Stimulated activated memory B cell treated with anti-CD40 and anti-IgM and Interleukin-4, amounts not matched to agents 10 μg/mL and 1 μg/mL and 100 μg/mL, for 72 hours (primary cell): ENCODE results near the gene APBA2.

ENCODE experiments used
- ATAC-seq: fragments of 150-1000 bp; cut with Tn5 transposase; 2 replicates; pipeline ENCODE4 v1.10.0; 2021
- H3K27ac Mint-ChIP-seq: one replicate; pipeline ENCODE4 v1.8.0; 2022; ENCODE audit warnings: mild to moderate bottlenecking, mixed read lengths
- H3K27me3 Mint-ChIP-seq: one replicate; pipeline ENCODE4 v1.8.0; 2022; ENCODE audit warnings: mixed read lengths
- H3K36me3 Mint-ChIP-seq: one replicate; pipeline ENCODE4 v1.8.0; 2022; ENCODE audit warnings: mixed read lengths
- H3K4me1 Mint-ChIP-seq: one replicate; pipeline ENCODE4 v1.8.0; 2022; ENCODE audit warnings: mixed read lengths
- H3K4me3 Mint-ChIP-seq: one replicate; pipeline ENCODE4 v1.8.0; 2022; ENCODE audit warnings: mild to moderate bottlenecking, moderate library complexity, mixed read lengths
- H3K9me3 Mint-ChIP-seq: one replicate; pipeline ENCODE4 v1.8.0; 2022; ENCODE audit warnings: mixed read lengths

The APBA2 gene

DNA sequence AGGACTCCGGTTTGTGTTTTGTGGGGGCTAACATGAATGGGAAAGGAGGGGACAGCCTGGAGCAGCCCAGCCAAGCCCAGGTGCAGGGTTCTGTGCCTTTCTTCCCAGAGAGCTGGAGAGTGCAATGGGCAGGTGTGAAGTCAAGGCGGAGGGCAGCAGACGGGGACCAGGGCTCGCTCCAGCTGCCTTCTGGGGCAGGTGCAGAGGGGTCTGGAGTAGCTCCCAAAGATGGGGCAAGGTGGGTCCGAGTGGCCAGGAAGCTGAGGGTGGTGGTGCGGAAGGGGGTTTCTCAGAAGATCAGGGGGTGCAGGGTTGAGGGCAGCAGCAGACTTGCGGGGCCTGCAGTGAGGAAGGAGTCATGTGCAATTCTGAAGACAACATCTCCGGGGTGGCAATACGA is 225.0 kb downstream of the APBA2 start:
- ATAC-seq = no peak
- Mint-ChIP-seq H3K27ac (no peak overlapping the region), H3K4me3 (no peak overlapping the region)

DNA sequence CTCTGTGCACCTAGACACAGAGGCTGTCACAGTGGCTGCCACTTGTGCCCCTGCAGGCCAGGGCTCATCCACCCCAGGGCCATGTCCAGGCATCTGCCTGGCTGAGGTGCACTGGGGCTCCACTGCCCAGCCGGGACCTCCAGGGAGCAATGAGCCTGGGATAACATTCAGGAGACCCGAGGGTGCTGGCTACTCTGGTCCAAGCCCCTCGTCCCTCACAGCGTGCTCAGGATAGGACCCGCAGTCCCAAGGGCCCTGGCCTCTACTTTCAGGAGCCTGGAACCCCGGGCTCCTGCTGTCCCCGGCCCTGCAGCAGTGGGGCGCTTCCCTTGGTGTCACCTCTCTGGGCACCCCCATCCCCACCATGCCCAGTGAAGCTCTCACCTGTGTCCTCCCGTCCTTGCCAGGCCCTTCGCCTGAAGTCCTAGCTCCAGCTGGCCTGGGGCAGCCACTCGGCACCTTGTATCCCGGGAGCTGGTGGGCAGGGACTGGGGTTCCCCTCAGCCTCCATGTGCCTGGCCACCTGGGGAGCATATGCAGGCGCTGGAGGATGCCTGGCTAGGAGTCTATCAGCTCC is 226.0 kb downstream of the APBA2 start:
- H3K27me3 Mint-ChIP-seq = peaks cover 46% of the 10 kb centered on the region
- no peak overlapping the region for H3K4me3 Mint-ChIP-seq
- no peak overlapping the region for H3K27ac Mint-ChIP-seq
- ATAC-seq = no peak
- H3K36me3 Mint-ChIP-seq = no peaks in the 10 kb centered on the region
- H3K4me1 Mint-ChIP-seq = peaks cover 8% of the 10 kb centered on the region
- peaks cover 4% of the 10 kb centered on the region for H3K9me3 Mint-ChIP-seq

More for the DNA sequence above, 225.0 kb downstream of the APBA2 start:
- H3K27me3 Mint-ChIP-seq = peaks cover 50% of the 10 kb centered on the region
- peaks cover 4% of the 10 kb centered on the region for H3K9me3 Mint-ChIP-seq
- no peaks in the 10 kb centered on the region for H3K36me3 Mint-ChIP-seq
- H3K4me1 Mint-ChIP-seq = peaks cover 8% of the 10 kb centered on the region

DNA sequence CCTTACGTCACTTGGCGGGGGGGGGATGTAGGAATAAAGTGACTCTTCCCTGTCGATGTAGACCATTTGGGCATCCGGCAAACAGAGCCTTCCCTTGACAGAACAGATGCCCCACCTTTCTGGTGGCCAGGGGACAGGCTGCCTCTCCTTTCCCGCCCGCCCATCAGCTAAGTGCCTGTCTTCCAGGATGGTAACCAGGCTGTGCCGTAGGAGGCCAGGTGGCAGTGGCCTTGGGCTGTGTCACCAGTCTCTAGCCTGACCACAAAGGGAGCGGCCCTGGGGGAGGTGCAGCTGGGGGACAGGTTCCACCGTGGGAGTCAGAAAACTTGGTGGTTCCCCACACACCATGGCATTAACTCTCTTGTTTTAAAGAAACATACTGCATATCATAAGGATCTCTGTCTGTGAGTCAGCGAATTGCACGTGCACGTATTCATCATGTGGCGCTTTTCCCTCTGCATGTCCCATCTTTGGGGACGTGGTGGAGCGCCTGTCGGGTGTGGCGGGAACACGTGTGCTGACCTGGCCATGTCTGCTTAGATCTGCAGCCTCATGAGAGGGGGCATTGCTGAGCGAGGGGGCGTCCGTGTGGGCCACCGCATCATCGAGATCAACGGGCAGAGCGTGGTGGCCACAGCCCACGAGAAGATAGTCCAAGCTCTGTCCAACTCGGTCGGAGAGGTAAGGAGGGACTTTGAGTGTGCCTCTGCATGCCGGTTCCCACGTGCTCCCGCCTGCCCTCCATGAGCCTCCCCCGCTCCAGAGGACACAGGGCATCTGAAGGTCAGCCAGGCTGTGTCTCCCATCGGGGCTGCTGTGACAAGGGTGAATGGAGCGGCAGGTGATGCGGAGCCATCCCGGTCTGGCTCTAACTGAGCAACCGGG is 227.8 kb downstream of the APBA2 start:
- Mint-ChIP-seq H3K4me3 (no peak overlapping the region), H3K9me3 (peaks cover 4% of the 10 kb centered on the region), H3K4me1 (peaks cover 8% of the 10 kb centered on the region), H3K27me3 (peaks cover 46% of the 10 kb centered on the region), H3K36me3 (no peaks in the 10 kb centered on the region), H3K27ac (no peak overlapping the region)
- no peak for ATAC-seq

DNA sequence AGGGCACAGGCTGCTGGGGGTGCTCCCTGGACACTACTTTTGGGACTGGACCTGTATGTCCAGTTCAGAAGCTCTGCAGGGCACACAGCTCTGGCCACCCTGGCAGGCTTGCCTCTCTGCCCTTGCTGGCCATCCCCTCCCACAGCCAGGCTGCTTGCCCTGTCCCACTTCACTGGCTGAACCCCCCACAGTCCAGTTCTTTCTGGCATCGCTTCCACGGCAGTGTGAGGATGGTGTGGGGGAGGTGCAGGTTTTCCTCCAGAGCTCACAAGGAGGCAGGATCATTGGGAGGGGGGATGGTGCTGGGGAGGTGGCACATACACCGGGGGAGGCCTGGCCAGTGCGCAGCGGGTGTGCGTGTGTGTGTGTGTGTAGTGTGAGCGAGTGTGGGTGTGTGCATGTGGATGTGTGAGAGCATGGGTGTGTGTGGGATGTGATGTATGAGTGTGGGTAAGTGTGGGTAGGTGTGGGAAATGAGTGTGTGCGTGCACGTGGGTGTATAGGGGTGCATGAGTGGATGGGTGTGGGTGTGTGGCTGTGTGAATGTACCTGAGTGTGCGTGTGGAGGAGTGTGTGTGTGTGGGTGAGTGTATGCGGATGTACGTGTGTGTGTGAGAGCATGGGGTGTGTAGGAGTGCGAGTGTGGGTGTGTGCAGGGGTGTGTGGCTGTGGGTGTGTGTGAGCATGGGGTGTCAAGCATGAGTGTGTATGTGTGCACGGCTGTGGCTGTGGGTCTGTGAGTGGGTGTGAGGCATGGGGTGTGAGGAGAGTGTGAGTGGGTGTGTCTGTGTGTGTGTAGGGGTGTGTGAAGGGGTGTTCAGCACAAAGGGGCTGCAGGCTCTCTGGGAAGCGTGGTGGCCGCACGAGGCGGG is 228.7 kb downstream of the APBA2 start:
- no peaks in the 10 kb centered on the region for H3K36me3 Mint-ChIP-seq
- peaks cover 46% of the 10 kb centered on the region for H3K27me3 Mint-ChIP-seq
- peak overlapping the region; percentile 5 for H3K4me3 Mint-ChIP-seq
- peaks cover 8% of the 10 kb centered on the region for H3K4me1 Mint-ChIP-seq
- H3K9me3 Mint-ChIP-seq = peaks cover 4% of the 10 kb centered on the region
- H3K27ac Mint-ChIP-seq = no peak overlapping the region
- no peak for ATAC-seq

DNA sequence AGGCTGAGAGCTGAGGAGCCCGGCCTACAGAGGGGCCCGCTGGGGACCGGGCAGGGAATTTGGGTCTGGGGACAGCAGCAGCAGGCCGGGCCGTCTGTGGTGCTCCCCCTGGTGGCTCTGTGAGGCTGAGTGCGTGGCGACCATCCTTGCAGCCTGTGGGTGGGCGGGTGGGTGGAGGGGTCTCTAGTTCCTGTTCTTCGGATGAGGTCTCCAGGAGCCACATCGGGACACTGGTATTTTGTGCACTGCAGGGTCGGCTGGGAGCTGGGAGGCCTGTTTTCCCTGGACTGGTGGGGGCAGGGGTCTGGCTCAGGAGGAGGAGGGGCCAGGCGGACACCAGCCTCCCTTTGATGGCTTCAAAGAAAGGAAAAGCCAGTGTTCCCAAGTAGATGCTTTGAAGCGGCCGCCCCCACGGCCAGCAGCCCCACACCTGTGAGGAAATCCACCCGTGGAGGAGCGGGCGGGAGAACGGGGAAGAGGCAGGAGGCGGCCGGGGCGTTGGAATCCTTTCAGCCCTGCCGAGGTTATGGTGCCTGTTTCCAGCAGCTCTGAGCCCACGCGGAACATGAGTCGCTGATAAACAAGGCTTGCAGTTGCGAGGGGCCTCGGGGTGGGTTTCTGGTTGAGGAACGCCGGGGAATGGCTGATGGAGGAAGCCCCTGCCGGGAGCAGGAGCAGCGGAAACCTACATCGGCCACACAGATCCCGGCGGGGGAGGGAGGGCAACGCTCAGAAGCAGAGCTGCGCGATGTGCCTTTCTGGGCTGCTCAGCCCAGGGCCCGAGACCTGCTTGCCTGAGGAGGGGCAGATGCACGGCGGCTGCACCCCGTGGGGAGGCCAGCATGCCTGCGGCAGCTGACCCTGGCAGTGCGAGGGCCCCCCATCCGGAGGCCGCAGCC is 229.6 kb downstream of the APBA2 start:
- no peak for ATAC-seq
- peaks cover 8% of the 10 kb centered on the region for H3K4me1 Mint-ChIP-seq
- peaks cover 4% of the 10 kb centered on the region for H3K9me3 Mint-ChIP-seq
- no peak overlapping the region for H3K27ac Mint-ChIP-seq
- H3K27me3 Mint-ChIP-seq = peaks cover 44% of the 10 kb centered on the region
- no peak overlapping the region for H3K4me3 Mint-ChIP-seq
- H3K36me3 Mint-ChIP-seq = no peaks in the 10 kb centered on the region

DNA sequence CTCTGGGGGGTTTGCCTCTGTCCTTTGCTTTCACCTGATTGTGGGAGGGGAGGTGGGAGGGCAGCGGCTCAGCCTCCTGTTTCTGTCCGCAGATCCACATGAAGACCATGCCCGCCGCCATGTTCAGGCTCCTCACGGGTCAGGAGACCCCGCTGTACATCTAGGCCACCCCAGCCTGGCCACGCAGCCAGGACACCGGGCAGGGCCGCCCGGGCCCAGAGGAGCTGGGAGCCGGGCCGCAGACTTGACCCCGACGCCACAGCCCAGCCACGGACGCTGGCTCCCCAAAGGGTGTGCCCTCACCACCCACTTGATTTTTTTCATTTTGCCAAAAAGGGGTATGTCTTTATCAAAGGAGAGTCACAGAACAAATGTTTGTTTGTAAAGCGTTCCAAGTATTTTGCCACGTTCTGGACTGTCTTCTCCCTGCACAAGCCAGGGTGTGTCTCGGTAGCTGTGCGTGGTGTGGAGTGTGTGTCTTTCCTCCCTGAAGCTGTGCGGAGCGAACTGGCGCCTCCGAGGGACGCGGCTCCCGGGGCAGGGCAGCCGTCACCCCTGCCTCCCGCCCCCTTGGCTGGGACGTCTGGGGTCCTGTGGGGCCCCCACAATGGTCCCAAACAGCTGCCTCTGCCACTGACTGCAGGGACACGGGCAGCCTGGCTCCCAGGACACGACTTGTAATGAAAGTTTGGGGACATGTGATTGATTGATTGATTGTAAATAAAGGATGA is 231.4 kb downstream of the APBA2 start:
- Mint-ChIP-seq H3K27me3 (peaks cover 31% of the 10 kb centered on the region), H3K4me1 (peaks cover 8% of the 10 kb centered on the region), H3K27ac (no peak overlapping the region)

DNA sequence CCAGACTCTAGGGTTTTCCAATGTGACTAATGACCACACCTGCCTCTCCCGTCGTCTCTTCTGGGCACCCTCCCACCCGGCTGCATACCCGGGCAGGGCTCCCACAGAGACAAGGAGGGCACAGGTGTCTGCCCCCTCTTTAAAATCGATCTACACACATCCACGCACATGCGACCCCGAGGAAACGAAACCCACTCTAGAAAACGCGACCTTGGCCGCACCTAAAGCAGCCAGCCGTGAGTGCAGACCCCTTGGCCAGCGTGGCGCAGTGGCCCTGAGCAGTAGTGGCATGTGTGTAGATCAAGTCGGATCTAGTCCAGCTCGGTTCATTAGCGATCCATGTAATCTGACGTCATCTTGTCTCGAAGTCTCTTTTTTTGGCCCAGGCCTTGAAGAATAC is 232.0 kb downstream of the APBA2 start:
- Mint-ChIP-seq H3K27ac (no peak overlapping the region), H3K27me3 (peaks cover 25% of the 10 kb centered on the region), H3K4me1 (peaks cover 8% of the 10 kb centered on the region), H3K36me3 (no peaks in the 10 kb centered on the region), H3K4me3 (no peak overlapping the region), H3K9me3 (peaks cover 4% of the 10 kb centered on the region)
- ATAC-seq = no peak

More for the DNA sequence above, 231.4 kb downstream of the APBA2 start:
- ATAC-seq = no peak
- Mint-ChIP-seq H3K36me3 (no peaks in the 10 kb centered on the region), H3K9me3 (peaks cover 4% of the 10 kb centered on the region), H3K4me3 (no peak overlapping the region)

DNA sequence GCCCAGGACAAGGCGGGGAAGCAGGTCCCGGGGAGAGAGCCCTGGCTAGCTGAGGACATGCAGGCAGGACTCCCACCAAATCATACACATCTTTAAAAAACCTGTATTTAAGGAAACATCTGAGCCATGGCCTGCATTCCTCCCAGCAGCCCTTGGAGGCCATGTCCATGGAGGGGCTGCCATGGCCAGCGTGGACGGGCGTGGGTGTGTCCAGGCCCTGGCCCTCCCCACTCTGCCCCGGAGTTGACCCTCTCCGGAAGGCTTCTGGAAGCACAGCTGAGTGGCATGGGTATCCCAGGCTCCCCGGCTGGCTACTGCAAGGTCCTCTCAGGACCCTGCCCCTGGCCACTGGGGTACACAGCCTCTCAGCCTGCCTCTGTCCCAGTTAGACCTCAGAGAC is 234.1 kb downstream of the APBA2 start:
- no peaks in the 10 kb centered on the region for H3K36me3 Mint-ChIP-seq
- H3K27me3 Mint-ChIP-seq = peaks cover 4% of the 10 kb centered on the region
- ATAC-seq = no peak
- no peak overlapping the region for H3K27ac Mint-ChIP-seq
- no peak overlapping the region for H3K4me3 Mint-ChIP-seq
- no peaks in the 10 kb centered on the region for H3K9me3 Mint-ChIP-seq
- H3K4me1 Mint-ChIP-seq = peaks cover 2% of the 10 kb centered on the region

DNA sequence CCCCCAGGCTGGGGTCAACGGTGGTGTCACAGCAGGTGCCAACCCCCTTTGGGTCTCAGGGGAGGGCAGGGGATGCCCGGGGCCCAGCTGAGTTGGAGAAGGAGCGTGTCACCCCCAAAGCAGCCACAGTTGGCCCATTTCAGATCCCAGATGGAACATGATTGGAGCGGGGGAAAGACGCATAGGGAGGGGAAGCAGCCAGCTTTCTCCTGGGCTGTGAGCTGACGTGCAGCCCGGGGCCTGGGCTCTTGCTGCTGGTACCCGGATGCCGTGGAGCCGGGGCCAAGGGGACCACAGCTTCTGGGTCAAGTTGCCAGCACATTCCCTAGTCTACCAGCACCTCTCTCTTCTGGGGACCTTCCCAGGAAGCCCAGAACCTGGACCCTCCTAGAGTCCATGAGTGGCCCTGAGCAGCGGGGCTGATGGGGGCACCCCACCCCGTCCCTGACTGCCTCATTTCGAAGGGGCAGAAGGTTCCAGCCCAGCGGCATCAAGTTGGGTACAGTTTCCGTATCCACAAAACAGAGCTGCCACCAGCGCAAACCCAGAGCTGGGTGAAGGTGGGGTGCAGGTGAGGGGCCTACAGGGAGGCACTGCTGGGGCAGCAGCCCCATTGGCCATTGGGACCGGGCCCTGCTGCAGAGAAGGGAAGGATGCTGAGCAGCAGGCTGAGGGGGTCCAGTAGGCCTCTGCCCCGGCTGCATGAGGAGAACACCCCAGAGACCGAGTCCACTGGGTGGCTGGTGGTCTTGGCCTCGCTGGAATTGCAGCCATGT is 235.0 kb downstream of the APBA2 start:
- Mint-ChIP-seq H3K9me3 (no peaks in the 10 kb centered on the region), H3K4me1 (no peaks in the 10 kb centered on the region), H3K36me3 (no peaks in the 10 kb centered on the region), H3K4me3 (no peak overlapping the region), H3K27me3 (no peaks in the 10 kb centered on the region), H3K27ac (no peak overlapping the region)
- no peak for ATAC-seq

DNA sequence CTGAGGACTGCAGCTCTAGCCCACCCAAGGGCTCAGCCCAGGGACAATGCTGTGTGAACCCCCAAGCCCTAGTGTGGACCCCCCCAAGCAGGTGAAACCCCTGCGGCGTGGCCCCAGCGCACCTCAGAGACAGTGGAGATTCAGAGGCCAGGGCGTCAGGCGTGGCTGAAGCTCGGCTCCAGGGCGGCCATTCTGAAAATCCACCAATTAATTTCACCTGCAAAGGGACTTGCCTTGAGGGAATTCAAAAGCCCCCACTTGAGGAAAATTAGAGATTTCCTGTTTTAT is 235.5 kb downstream of the APBA2 start:
- Mint-ChIP-seq H3K4me1 (no peaks in the 10 kb centered on the region), H3K9me3 (no peaks in the 10 kb centered on the region), H3K27ac (no peak overlapping the region), H3K36me3 (no peaks in the 10 kb centered on the region), H3K27me3 (no peaks in the 10 kb centered on the region), H3K4me3 (no peak overlapping the region)
- no peak for ATAC-seq

DNA sequence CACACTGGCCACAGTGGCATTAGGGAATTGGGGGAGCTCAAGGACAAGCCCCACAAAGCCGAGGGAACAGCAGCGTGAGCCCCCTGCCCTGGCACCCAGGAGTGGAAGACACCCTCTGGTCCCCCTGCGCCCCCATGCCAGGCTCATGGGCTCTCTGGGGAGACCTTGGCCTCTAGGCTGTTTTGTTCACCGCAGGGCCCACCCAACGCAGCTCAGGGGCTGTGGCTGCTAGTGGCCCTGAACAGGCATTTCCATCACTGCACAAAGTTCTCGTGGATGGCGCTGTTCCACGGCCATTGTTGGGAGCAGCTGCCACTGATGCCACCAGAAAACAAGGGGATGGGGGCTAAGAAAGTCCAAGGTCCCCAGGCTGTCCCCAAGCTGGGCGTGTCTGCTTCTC is 236.1 kb downstream of the APBA2 start:
- Mint-ChIP-seq H3K36me3 (no peaks in the 10 kb centered on the region), H3K4me3 (no peak overlapping the region), H3K27me3 (no peaks in the 10 kb centered on the region), H3K4me1 (no peaks in the 10 kb centered on the region), H3K27ac (no peak overlapping the region), H3K9me3 (no peaks in the 10 kb centered on the region)
- no peak for ATAC-seq

DNA sequence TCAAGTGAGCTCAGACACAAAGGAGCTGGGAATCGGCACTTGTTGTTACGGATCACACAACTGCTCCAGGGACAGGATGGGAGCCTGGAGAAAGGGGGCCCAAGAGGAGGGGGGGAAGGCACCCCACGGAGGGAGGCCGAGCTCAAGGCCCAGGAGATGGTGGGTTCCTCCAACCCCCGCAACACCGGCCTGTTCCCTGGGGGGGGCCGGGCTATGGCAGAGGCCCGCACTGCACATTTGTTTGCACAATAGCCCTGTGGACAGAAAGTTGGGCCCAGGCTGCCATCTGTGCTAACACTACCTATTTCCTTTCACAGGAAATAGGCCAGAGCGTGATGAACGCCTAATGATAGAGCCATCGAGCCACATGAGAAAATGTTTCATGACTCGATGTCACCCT is 236.7 kb downstream of the APBA2 start:
- H3K4me3 Mint-ChIP-seq = no peak overlapping the region
- H3K27me3 Mint-ChIP-seq = no peaks in the 10 kb centered on the region
- H3K9me3 Mint-ChIP-seq = no peaks in the 10 kb centered on the region
- no peak for ATAC-seq
- H3K36me3 Mint-ChIP-seq = no peaks in the 10 kb centered on the region
- H3K27ac Mint-ChIP-seq = no peak overlapping the region
- no peaks in the 10 kb centered on the region for H3K4me1 Mint-ChIP-seq

DNA sequence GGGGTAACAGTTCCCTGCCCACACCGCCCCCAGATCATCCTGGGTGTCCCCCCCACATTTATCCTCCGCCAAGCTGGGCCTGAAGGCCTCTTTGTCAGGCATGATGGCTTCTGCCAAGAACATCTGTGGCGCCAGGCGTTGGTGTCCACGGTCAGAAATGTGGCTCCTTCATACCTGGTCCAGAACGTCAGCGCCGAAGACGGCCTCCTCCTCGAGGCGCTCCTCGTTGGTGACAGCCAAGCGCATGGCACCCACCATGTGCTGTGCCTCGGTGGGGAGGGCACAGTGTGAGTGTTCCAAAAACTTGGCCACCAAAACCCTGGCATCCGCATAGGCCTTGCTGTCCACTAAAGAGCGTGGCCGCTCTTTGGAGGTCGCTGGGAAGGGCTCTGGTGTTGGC is 237.4 kb downstream of the APBA2 start:
- no peaks in the 10 kb centered on the region for H3K4me1 Mint-ChIP-seq
- H3K9me3 Mint-ChIP-seq = no peaks in the 10 kb centered on the region
- no peaks in the 10 kb centered on the region for H3K36me3 Mint-ChIP-seq
- no peak for ATAC-seq
- H3K27me3 Mint-ChIP-seq = no peaks in the 10 kb centered on the region
- no peak overlapping the region for H3K4me3 Mint-ChIP-seq
- no peak overlapping the region for H3K27ac Mint-ChIP-seq

DNA sequence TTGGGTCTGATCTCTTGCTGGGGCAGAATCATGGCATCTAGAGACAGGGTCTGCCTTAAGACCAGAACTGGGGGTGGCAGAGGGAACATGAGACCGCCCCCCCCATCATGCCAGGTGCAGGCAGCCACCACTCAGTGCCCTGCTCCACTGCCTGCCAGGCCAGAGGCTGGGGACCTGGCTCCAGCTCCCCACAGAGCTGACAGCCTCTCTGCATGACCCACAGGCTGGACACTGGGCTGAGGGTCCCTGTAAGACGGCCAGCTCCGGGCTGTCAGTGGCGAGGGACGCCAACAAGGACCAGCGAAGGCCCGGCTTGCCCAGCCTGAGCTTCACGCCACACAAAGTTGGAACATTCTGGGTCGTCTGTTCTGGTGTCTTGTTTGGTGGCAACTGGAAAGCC is 238.2 kb downstream of the APBA2 start:
- Mint-ChIP-seq H3K4me3 (no peak overlapping the region), H3K36me3 (no peaks in the 10 kb centered on the region), H3K9me3 (no peaks in the 10 kb centered on the region), H3K27ac (no peak overlapping the region), H3K4me1 (no peaks in the 10 kb centered on the region), H3K27me3 (no peaks in the 10 kb centered on the region)
- ATAC-seq = no peak
